H9 (cell line): ENCODE measurements around the gene TRIM17. TPM values are rescaled to one million over a fixed set of nuclear protein-coding genes. Genes with fewer than 3 reads are reported as not detected.

Experiments used
- DNase-seq: peaks from one replicate; pipeline ENCODE4 v3.0.0-alpha.2; 2017
- H2AFZ ChIP-seq: one replicate; pipeline ENCODE4 v1.6.1; 2013; ENCODE audit warnings: mild to moderate bottlenecking, low read length, control low read depth, moderate library complexity
- H2AK5ac ChIP-seq: 2 replicates; pipeline ENCODE4 v1.6.1; 2013; ENCODE audit warnings: low read length, control low read depth, mixed read lengths; ENCODE audit not compliant: insufficient read length
- H2BK120ac ChIP-seq: one replicate; pipeline ENCODE4 v1.6.1; 2013; ENCODE audit warnings: low read depth, mild to moderate bottlenecking, low read length, control low read depth, inconsistent platforms; ENCODE audit not compliant: poor library complexity, severe bottlenecking
- H2BK12ac ChIP-seq: 2 replicates; pipeline ENCODE4 v1.6.1; 2013; ENCODE audit warnings: low read length, control low read depth, mixed read lengths, low read depth; ENCODE audit not compliant: insufficient read length
- H2BK15ac ChIP-seq: 2 replicates; pipeline ENCODE4 v1.6.1; 2013; ENCODE audit warnings: low read depth, low read length, control low read depth
- H2BK20ac ChIP-seq: one replicate; pipeline ENCODE4 v1.6.1; 2013; ENCODE audit warnings: low read depth, mild to moderate bottlenecking, low read length, control low read depth, inconsistent platforms; ENCODE audit not compliant: poor library complexity, severe bottlenecking
- H2BK5ac ChIP-seq: 2 replicates; pipeline ENCODE4 v1.6.1; 2013; ENCODE audit warnings: low read length, control low read depth, mixed read lengths; ENCODE audit not compliant: insufficient read length
- H3K14ac ChIP-seq: 2 replicates; pipeline ENCODE4 v1.6.1; 2013; ENCODE audit warnings: low read length, control low read depth; ENCODE audit not compliant: insufficient read depth
- H3K18ac ChIP-seq: 2 replicates; pipeline ENCODE4 v1.6.1; 2013; ENCODE audit warnings: low read depth, mild to moderate bottlenecking, mixed read lengths, low read length, control low read depth; ENCODE audit not compliant: insufficient read length
- H3K23ac ChIP-seq: 2 replicates; pipeline ENCODE4 v1.6.1; 2013; ENCODE audit warnings: low read length, control low read depth, mixed read lengths, low read depth; ENCODE audit not compliant: insufficient read length
- H3K23me2 ChIP-seq: 2 replicates; pipeline ENCODE4 v1.6.1; 2013; ENCODE audit warnings: low read depth, mild to moderate bottlenecking, mixed read lengths, low read length, control low read depth; ENCODE audit not compliant: insufficient read length, poor library complexity, severe bottlenecking
- H3K27ac ChIP-seq: 2 replicates; pipeline ENCODE4 v1.5.1; 2013; ENCODE audit warnings: low read length, control low read depth, mixed read lengths, low read depth; ENCODE audit not compliant: insufficient read length
- H3K27me3 ChIP-seq: 2 replicates; pipeline ENCODE4 v1.6.1; 2013; ENCODE audit warnings: low read length, control low read depth, inconsistent platforms; ENCODE audit not compliant: insufficient read depth
- H3K4ac ChIP-seq: 2 replicates; pipeline ENCODE4 v1.6.1; 2013; ENCODE audit warnings: low read depth, mild to moderate bottlenecking, control low read depth, inconsistent platforms, low read length, moderate library complexity
- H3K4me1 ChIP-seq: 2 replicates; pipeline ENCODE4 v1.6.1; 2013; ENCODE audit warnings: low read length, control low read depth, inconsistent platforms; ENCODE audit not compliant: insufficient read depth
- H3K4me2 ChIP-seq: 2 replicates; pipeline ENCODE4 v1.6.1; 2013; ENCODE audit warnings: low read length, control low read depth, mixed read lengths; ENCODE audit not compliant: insufficient read length, insufficient read depth
- H3K56ac ChIP-seq: 2 replicates; pipeline ENCODE4 v1.6.1; 2013; ENCODE audit warnings: low read depth, mild to moderate bottlenecking, mixed read lengths, low read length, control low read depth; ENCODE audit not compliant: insufficient read length
- H3K79me1 ChIP-seq: 2 replicates; pipeline ENCODE4 v1.6.1; 2013; ENCODE audit warnings: low read depth, mild to moderate bottlenecking, moderate library complexity, low read length, control low read depth, inconsistent platforms; ENCODE audit not compliant: insufficient read depth, poor library complexity, severe bottlenecking
- H3K79me2 ChIP-seq: 2 replicates; pipeline ENCODE4 v1.6.1; 2013; ENCODE audit warnings: low read length, control low read depth, inconsistent platforms; ENCODE audit not compliant: insufficient read depth
- H3K9ac ChIP-seq: 2 replicates; pipeline ENCODE4 v1.6.1; 2013; ENCODE audit warnings: low read length, control low read depth, mixed read lengths; ENCODE audit not compliant: insufficient read length; ENCODE audit errors: extremely low read depth
- H3K9me3 ChIP-seq: one replicate; pipeline ENCODE4 v1.6.1; 2013; ENCODE audit warnings: low read depth, low read length, inconsistent platforms; ENCODE audit not compliant: control insufficient read depth
- H3T11ph ChIP-seq: one replicate; pipeline ENCODE4 v1.6.1; 2013; ENCODE audit warnings: mild to moderate bottlenecking, low read length, control low read depth, inconsistent platforms
- H4K20me1 ChIP-seq: one replicate; pipeline ENCODE4 v1.6.1; 2013; ENCODE audit not compliant: control insufficient read depth, insufficient read length, insufficient read depth
- H4K5ac ChIP-seq: 2 replicates; pipeline ENCODE4 v1.6.1; 2013; ENCODE audit warnings: low read depth, mild to moderate bottlenecking, mixed read lengths, low read length, control low read depth; ENCODE audit not compliant: insufficient read length
- H4K8ac ChIP-seq: replicated peaks from 2 replicates; pipeline ENCODE4 v1.6.1; 2013; ENCODE audit warnings: low read length, control low read depth, mixed read lengths, low read depth; ENCODE audit not compliant: insufficient read length
- H4K91ac ChIP-seq: 2 replicates; pipeline ENCODE4 v1.6.1; 2013; ENCODE audit warnings: low read depth, mild to moderate bottlenecking, moderate library complexity, mixed read lengths, low read length, control low read depth; ENCODE audit not compliant: insufficient read length
- H3K27ac Mint-ChIP-seq, 3 experiments: 2 replicates in 2 of 3; 3 replicates in 1 of 3; pipeline ENCODE4 v1.8.0; 2020 to 2021; ENCODE audit warnings: mixed read lengths in 3 of 3, mild to moderate bottlenecking in 1 of 3, moderate library complexity in 1 of 3
- H3K27me3 Mint-ChIP-seq: 2 replicates; pipeline ENCODE4 v1.8.0; 2021; ENCODE audit warnings: low read depth, mild to moderate bottlenecking, moderate library complexity, mixed read lengths
- H3K36me3 Mint-ChIP-seq, 3 experiments: 2 replicates in 2 of 3; 3 replicates in 1 of 3; pipeline ENCODE4 v1.8.0; 2020 to 2021; ENCODE audit warnings: low read depth in 3 of 3, mixed read lengths in 3 of 3; ENCODE audit not compliant: insufficient read depth in 1 of 3
- H3K4me1 Mint-ChIP-seq, 2 experiments: 2 replicates each; pipeline ENCODE4 v1.8.0; 2020; ENCODE audit warnings: mixed read lengths in 2 of 2
- H3K4me3 Mint-ChIP-seq, 2 experiments: 2 replicates in 1 of 2; 3 replicates in 1 of 2; pipeline ENCODE4 v1.8.0; 2020 to 2021; ENCODE audit warnings: mild to moderate bottlenecking in 2 of 2, mixed read lengths in 2 of 2, moderate library complexity in 1 of 2
- H3K9me3 Mint-ChIP-seq, 2 experiments: 2 replicates in 1 of 2; 3 replicates in 1 of 2; pipeline ENCODE4 v1.8.0; 2020; ENCODE audit warnings: mild to moderate bottlenecking in 2 of 2, mixed read lengths in 2 of 2, moderate library complexity in 1 of 2
- CTCF ChIP-seq: fragments of 200-600 bp; sonication (generic); conservative IDR thresholded peaks from 3 replicates; pipeline ENCODE4 v1.8.0; 2021; ENCODE audit warnings: antibody characterized with exemption, mild to moderate bottlenecking
- WGBS: extraction: QIAGEN DNeasy Blood & Tissue Kit; methylation state at CpG from one replicate; pipeline ENCODE4 v1.1.7; 2013; ENCODE audit warnings: missing lambda C conversion rate, low lambda C conversion rate, mixed read lengths; ENCODE audit not compliant: insufficient read length; ENCODE audit errors: extremely low coverage; 5-methylcytosine and 5-hydroxymethylcytosine counted together
- long read RNA-seq: library from polyadenylated mRNA; unstranded; transcript quantifications from one replicate; pipeline ENCODE4 v2.0.0, GENCODE V29; 2020
- total RNA-seq: library from RNA; stranded (reverse); gene quantifications from 2 replicates; pipeline ENCODE4 v1.2.1, GENCODE V29; 2021

The TRIM17 gene
- 2.8 TPM in 2 replicates for total RNA-seq
- long read RNA-seq, partial matches to known transcripts: 2 of 4 reads
- long read RNA-seq, other reads (novel, unspliced or antisense): 1 of 4 reads

GRCh38 chr1:228416217-228416933, at the start of gene TRIM17:
Gene TRIM17, minus strand, starts transcription at chr1:228416861. Its CDS starts 1,789 bp downstream, at chr1:228415072.
- Histone ChIP-seq H2BK12ac (no peak within 1 kb of the TSS), H3T11ph (no peak within 1 kb of the TSS), H2AK5ac (no peak within 1 kb of the TSS), H3K14ac (no peak within 1 kb of the TSS; the same call in 1 of the 2 replicates), H2AFZ (no peak within 1 kb of the TSS), H4K91ac (no peak within 1 kb of the TSS), H4K20me1 (peaks cover 2% of the 10 kb centered on the region), H3K4me1 (no peaks in the 10 kb centered on the region), H3K4ac (no peak within 1 kb of the TSS), H2BK5ac (no peak within 1 kb of the TSS), H3K9me3 (no peaks in the 10 kb centered on the region), H3K18ac (no peak within 1 kb of the TSS), H3K4me2 (peak within 1 kb of the TSS; percentile 21), H3K27ac (no peak within 1 kb of the TSS), H4K8ac (no peak within 1 kb of the TSS), H3K27me3 (peaks cover 23% of the 10 kb centered on the region; the same call in 1 of the 2 replicates), H3K79me2 (no peaks in the 10 kb centered on the region), H2BK20ac (no peak within 1 kb of the TSS), H4K5ac (no peak within 1 kb of the TSS), H3K23ac (no peak within 1 kb of the TSS), H3K9ac (no peak within 1 kb of the TSS), H3K23me2 (no peaks in the 10 kb centered on the region), H3K79me1 (no peaks in the 10 kb centered on the region), H2BK120ac (no peak within 1 kb of the TSS), H3K56ac (no peak within 1 kb of the TSS), H2BK15ac (no peak within 1 kb of the TSS)
- peak; percentile 70 for DNase-seq
- TF ChIP-seq CTCF: peak; percentile 65
- H3K4me1 Mint-ChIP-seq: peaks cover 16 to 17% of the 10 kb centered on the region in 2 experiments
- no peak within 1 kb of the TSS for H3K27ac Mint-ChIP-seq
- WGBS: no CpG with 5 or more reads among the region's 59 CpGs
- peak within 1 kb of the TSS; percentile 70 to 77 for H3K4me3 Mint-ChIP-seq
- 0 out of 5 replicates have a peak, but pooled peaks cover 0 to 3% of the 10 kb centered on the region in 2 experiments for H3K9me3 Mint-ChIP-seq
- H3K27me3 Mint-ChIP-seq: peaks cover 80% of the 10 kb centered on the region
- H3K36me3 Mint-ChIP-seq: peaks cover 0 to 3% (median 2%) of the 10 kb centered on the region in 3 experiments; a peak in 4 of 7 replicates
